Sciatic nerve (tissue), 2 donors: ENCODE results near the gene NEGR1. TPM values are rescaled to one million over a fixed set of nuclear protein-coding genes. Genes with fewer than 3 reads are reported as not detected.
A peak's percentile ranks its signal among the peaks of the same experiment; 100 is the strongest.

Experiments used
- ATAC-seq: fragments of 200-7000 bp; cut with Tn5 transposase; one replicate; pipeline ENCODE4 v1.9.1; 2020; ENCODE audit warnings: mild to moderate bottlenecking, moderate library complexity
- DNase-seq: peaks from one replicate; pipeline ENCODE4 v3.0.0-alpha.2; 2020; ENCODE audit warnings: low spot score
- intact Hi-C: fragments of 100-400 bp; cut with DNase I; formaldehyde crosslinking; loops from one replicate; pipeline ENCODE4 v1.14.2; 2022
- total RNA-seq: library from RNA; stranded (reverse); fragmentation: NEBNext Ultra II Directional; extraction: Animal tissue kit (Norgen Biotek cat#: 25700); gene quantifications from one replicate; pipeline ENCODE4 v1.2.1, GENCODE V29; 2021
- donor health status: DM: no; HTN: no; CAD: no.
- donor health status: DM: no; HTN: no; CAD: no.

The NEGR1 gene
- total RNA-seq, 1 donor from 2014 or later = 85.5 TPM

DNA sequence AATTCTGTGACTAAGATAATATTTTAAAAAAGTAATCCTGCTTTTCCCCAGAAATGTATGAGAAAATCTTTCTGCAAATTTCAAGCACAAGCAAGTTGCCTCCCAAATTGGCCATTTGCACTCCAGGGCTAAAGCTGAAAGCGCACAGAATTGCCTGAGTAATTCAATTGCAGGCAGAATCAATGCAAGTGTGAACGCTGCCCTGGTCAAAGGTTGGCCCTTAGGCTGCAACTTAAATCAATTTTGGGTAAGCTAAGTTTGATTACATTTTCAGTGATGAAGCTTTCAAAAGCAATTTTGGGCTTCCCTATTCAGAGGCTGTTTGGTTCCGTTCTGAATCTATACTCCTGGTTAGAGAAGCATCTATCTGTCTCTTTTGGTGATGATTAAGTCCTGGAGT, 699.7 kb downstream of the NEGR1 start:
- intact Hi-C loops = no loop called here
- DNase-seq = no peak
- ATAC-seq = no peak

GRCh38 chr1:71577451-71578131, 704.7 kb downstream of the NEGR1 start:
- intact Hi-C loops = no loop called here
- ATAC-seq = no peak
- DNase-seq = no peak

DNA sequence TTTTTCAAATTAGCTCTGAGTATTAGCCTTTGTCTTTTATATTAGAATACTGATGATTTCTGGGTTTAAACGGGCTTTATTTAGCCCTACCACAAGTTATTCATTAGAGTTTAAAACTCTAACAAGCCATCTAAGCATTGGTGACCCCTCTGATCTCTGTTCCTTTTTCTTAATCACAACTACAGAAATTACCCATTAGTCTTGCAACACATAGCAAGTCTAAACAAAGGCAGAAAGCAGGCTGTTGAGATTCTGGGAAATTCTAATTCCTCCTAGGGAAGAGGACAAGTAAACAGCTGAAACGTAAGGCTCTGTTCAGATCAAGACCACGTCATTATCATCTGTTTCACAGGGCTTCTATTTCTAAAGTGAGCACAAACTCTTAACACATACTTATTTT, 710.3 kb downstream of the NEGR1 start:
- DNase-seq = no peak
- peak; percentile 86 for ATAC-seq
- intact Hi-C loops = no loop called here

DNA sequence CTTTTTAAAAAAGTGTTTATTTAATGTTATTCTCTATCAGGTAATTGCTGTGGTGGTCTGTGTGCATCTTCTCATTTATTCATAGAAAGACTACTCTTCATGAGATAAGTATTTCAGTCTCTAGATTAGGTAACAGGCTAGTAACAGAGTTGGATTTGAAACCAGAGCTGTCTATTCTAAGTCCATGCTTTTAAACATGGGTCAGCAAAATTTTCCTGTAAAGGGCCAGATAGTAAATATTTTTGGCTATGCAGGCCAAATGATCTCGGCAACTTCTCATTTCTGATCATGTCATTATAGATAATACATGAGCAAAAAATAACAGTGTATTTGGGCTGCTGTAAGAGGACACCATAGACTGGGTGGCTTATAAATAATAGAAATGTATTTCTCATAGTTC, 715.9 kb downstream of the NEGR1 start:
- intact Hi-C loops = no loop called here
- no peak for ATAC-seq
- DNase-seq = no peak

DNA sequence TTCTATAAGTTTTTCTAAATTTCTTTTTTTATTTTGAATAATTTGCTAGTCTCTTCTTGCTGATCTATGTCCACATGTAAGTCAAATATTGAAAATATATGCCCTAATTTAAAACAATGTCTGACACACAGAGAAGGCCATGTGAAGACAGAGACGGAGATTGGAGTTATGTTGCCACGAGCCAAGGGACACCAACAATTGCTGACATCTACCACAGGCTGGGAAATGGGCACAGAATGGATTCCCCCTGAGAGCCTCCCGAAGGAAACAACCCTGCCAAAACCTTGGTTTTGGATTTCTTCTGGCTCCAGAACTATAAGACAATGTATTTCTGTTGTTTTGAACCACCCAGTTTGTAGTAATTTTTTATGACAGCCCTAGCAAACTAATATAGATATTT, 716.5 kb downstream of the NEGR1 start:
- ATAC-seq (no peak), DNase-seq (no peak)
- intact Hi-C loops = no loop called here

- intact Hi-C loops = no loop called here
- no peak for ATAC-seq
- no peak for DNase-seq
Observed at GRCh38 chr1:71565262-71565661, 717.1 kb downstream of the NEGR1 start.

DNA sequence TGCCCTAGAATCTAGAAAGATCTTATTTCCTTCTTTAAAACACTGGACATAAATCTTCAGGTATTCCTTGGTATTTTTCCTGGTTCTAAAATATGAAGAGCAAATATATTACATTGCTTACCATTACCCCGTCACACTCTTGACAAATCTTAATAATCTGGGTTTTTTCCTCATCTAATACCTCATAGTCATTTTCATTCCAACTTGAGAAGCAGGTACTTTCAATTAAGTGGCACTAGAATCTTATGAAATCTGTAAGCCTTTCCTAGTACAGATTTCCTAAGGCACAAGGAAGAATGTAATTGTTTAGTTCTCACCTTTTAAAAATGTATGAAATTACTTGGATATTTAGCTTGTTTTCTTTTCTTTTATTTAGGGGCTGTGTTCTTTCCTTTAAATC, 720.0 kb downstream of the NEGR1 start:
- DNase-seq = no peak
- ATAC-seq = no peak
- intact Hi-C loops = no loop called here

DNA sequence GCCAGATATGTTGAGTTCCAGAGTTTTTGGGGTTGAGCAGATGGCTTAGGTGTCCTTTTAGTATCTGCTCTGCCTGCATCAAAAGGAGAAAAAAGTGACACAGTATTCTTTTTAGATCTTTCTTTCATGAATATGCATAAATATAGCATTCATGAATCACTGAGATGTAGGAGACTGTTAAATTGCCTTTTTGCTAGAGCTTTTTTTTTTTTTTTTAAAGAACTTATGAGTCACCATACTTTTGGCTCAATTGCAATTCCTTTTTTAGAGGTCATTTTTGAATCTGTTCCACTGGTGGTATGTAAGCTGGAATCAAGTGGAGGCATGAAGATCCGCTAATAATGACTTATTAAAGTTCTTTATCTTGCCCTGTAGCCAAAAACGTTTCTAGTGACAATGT, 720.6 kb downstream of the NEGR1 start:
- intact Hi-C loops = no loop called here
- DNase-seq (no peak), ATAC-seq (no peak)

DNA sequence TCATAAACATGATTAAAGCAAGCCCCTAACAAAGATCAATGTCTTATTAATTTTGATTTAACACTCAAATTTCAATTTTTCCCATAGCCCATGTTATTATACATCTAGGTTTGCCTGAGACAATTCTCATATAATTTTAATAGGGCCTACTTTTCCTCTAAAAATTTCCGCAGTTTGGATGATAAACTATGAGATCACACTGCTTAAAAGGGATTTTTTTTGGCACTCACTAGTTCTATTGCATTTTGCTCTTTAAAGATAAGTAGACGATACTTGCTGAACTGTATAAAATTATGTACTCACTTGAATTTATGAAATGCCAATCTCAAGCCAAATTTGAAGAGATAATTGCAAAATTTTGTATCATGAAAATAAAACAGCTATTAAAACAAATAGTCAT, 721.1 kb downstream of the NEGR1 start:
- no peak for DNase-seq
- intact Hi-C loops = no loop called here
- ATAC-seq = no peak

DNA sequence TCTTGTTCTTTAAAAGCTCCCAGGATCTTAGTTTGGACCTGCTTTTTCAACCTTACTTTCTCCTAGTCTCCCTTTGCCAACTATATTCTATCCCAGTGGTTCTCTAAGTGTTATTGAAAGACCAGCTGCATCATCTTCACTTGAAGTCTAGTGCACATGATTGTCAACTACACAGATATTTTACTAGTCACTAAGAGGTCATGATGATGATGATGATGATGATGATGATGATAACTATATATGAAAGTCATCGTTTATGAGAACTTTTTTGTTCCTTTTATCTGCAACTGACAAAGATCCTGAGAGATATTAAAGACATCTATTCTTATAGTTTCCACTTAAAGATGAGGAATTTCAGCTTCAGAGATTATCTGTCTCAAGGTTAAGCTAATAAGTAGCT, 722.5 kb downstream of the NEGR1 start:
- intact Hi-C loops = no loop called here
- no peak for DNase-seq
- no peak for ATAC-seq

GRCh38 chr1:71557138-71557537, 725.2 kb downstream of the NEGR1 start:
- intact Hi-C loops = no loop called here
- ATAC-seq (no peak), DNase-seq (no peak)

- intact Hi-C loops = no loop called here
- no peak for ATAC-seq
- no peak for DNase-seq
Observed at GRCh38 chr1:71548398-71548890, 733.9 kb downstream of the NEGR1 start.

GRCh38 chr1:71542155-71542554, 740.2 kb downstream of the NEGR1 start:
- no peak for ATAC-seq

GRCh38 chr1:71533950-71534349, 748.4 kb downstream of the NEGR1 start:
- ATAC-seq = no peak
- intact Hi-C loops = no loop called here
- no peak for DNase-seq

More at GRCh38 chr1:71542155-71542554, 740.2 kb downstream of the NEGR1 start:
- no peak for DNase-seq
- intact Hi-C loops = no loop called here

DNA sequence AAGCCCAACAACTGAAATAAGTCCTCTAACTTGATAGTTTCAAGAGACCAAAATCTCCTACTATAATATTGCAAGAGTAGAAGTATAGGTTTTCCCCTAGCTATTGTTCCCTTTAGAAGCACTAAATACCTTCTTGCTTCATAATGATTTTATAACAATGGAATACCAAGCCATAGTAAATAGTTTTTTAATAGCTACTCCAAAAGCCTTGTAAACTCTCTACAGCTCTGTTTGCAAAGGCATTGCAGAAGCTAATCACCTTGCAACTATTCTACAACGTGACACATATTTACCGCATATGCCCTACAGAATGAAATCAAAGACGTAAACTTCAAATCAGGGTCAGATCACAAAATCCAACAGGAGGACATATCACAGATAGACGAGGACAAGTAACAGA, 750.0 kb downstream of the NEGR1 start:
- intact Hi-C loops = no loop called here
- no peak for ATAC-seq
- DNase-seq = no peak

DNA sequence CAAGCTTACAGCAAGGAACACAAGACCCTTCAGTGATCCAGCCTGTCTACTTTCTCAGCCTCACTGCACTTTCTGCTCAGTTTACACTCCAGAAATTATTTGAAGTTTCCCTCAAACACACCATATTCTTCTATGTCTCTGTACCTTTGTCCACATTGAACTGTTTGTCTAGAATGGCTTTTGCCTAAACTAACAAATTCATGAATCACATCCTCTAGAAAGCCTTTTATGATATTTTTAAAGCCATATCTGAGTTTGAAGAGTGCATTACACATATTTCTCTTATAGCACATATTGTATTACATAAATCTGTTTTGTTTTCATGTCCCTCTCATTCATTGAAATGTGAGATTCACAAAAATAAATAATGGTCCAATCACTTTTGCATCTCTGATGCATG, 755.5 kb downstream of the NEGR1 start:
- no peak for ATAC-seq
- no peak for DNase-seq
- intact Hi-C loops = no loop called here

DNA sequence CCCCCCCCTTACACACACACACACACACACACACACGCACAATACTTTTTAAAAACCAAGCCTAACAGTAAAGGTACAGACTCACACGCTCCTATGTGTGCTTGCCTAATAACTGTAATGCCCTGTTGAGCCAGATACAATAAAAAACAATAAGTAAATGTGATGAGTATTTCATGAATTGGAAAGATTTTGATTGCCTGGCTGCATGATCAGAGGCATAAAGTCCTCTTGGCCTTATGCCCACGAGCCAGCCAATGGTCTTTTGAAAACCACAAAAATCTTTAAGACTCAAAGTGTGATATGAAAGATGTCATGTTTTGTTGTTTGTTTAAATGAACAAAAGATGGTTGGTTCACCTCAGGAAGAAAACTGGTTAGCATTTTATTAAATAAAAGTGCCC, 759.6 kb downstream of the NEGR1 start:
- intact Hi-C loops = no loop called here
- no peak for DNase-seq
- ATAC-seq = no peak

- DNase-seq (no peak), ATAC-seq (no peak)
- intact Hi-C loops = no loop called here
Observed at GRCh38 chr1:71521655-71522264, 760.6 kb downstream of the NEGR1 start.

- DNase-seq (no peak), ATAC-seq (no peak)
- intact Hi-C loops = no loop called here
Observed at GRCh38 chr1:71511505-71511904, 770.8 kb downstream of the NEGR1 start.

GRCh38 chr1:71510725-71511124, 771.6 kb downstream of the NEGR1 start:
- DNase-seq (no peak), ATAC-seq (no peak)
- intact Hi-C loops = no loop called here

GRCh38 chr1:71509051-71509595, 773.2 kb downstream of the NEGR1 start:
- DNase-seq (no peak), ATAC-seq (no peak)
- intact Hi-C loops = no loop called here
